ENCODE data around the gene NR1D2.

The NR1D2 gene

GRCh38 chr3:23981136-23981535 lies 36.0 kb downstream of the NR1D2 start:
- no peak for TF ChIP-seq CTCF (conservative IDR thresholded peaks at IDR 0.05; ENCODE audit: low read depth, low read length)
- no peak for DNase-seq (ENCODE audit: low read depth)
- no peak overlapping the region for H3K4me3 ChIP-seq (ENCODE audit: low read depth, low read length)

GRCh38 chr3:23981955-23982354 lies 36.9 kb downstream of the NR1D2 start:
- no peak overlapping the region for H3K4me3 ChIP-seq (ENCODE audit: low read depth, low read length)
- no peak for TF ChIP-seq CTCF (conservative IDR thresholded peaks at IDR 0.05; ENCODE audit: low read depth, low read length)
- DNase-seq (ENCODE audit: low read depth): no peak

- DNase-seq (ENCODE audit: low read depth): no peak
- TF ChIP-seq CTCF (conservative IDR thresholded peaks at IDR 0.05; ENCODE audit: low read depth, low read length): no peak
Observed at GRCh38 chr3:23984934-23985333, 39.8 kb downstream of the NR1D2 start.

GRCh38 chr3:23985747-23986544 lies 40.9 kb downstream of the NR1D2 start:
- DNase-seq (ENCODE audit: low read depth): no peak
- TF ChIP-seq CTCF (conservative IDR thresholded peaks at IDR 0.05; ENCODE audit: low read depth, low read length): no peak
- no peak overlapping the region for H3K4me3 ChIP-seq (ENCODE audit: low read depth, low read length)

More at GRCh38 chr3:23984934-23985333, 39.8 kb downstream of the NR1D2 start:
- H3K4me3 ChIP-seq (ENCODE audit: low read depth, low read length): no peak overlapping the region

GRCh38 chr3:23987356-23987755 lies 42.3 kb downstream of the NR1D2 start:
- no peak for TF ChIP-seq CTCF (conservative IDR thresholded peaks at IDR 0.05; ENCODE audit: low read depth, low read length)
- no peak for DNase-seq (ENCODE audit: low read depth)
- no peak overlapping the region for H3K4me3 ChIP-seq (ENCODE audit: low read depth, low read length)

- no peak for TF ChIP-seq CTCF (conservative IDR thresholded peaks at IDR 0.05; ENCODE audit: low read depth, low read length)
- no peak for DNase-seq (ENCODE audit: low read depth)
- no peak overlapping the region for H3K4me3 ChIP-seq (ENCODE audit: low read depth, low read length)
Observed at GRCh38 chr3:23991306-23991682, 46.2 kb downstream of the NR1D2 start.

Measured in choroid plexus epithelial cell (primary cell).